Stimulated activated CD8-positive, alpha-beta memory T cell treated with anti-CD3 and anti-CD28 coated beads, Interleukin-12 subunit alpha, Interleukin-12 subunit beta, amount 100 ng/mL, for 1 hour (primary cell): ENCODE measurements around the gene A2ML1.
"Not testable (repeated sequence)": the region's sequence is repeated elsewhere in the genome, so short reads cannot be mapped to it uniquely, and the experiment has no call there.

Source experiments
- DNase-seq: peaks from one replicate; pipeline ENCODE4 v3.0.0-alpha.2; 2020; ENCODE audit warnings: low read depth

The A2ML1 gene

GRCh38 chr12:8855891-8856290 is 33.5 kb downstream of the A2ML1 start:
- DNase-seq, result no peak

GRCh38 chr12:8859448-8859847 is 37.0 kb downstream of the A2ML1 start:
- DNase-seq, result not testable (repeated sequence)

GRCh38 chr12:8860165-8860961 is 37.9 kb downstream of the A2ML1 start:
- no peak for DNase-seq

GRCh38 chr12:8866429-8866828 is 44.0 kb downstream of the A2ML1 start:
- no peak for DNase-seq

- no peak for DNase-seq
Measured at GRCh38 chr12:8867009-8867408, 44.6 kb downstream of the A2ML1 start.

- DNase-seq, result no peak
Measured at GRCh38 chr12:8867786-8868185, 45.4 kb downstream of the A2ML1 start.

GRCh38 chr12:8870586-8870985 is 48.2 kb downstream of the A2ML1 start:
- no peak for DNase-seq

- DNase-seq, result no peak
Measured at GRCh38 chr12:8871068-8871467, 48.6 kb downstream of the A2ML1 start.

GRCh38 chr12:8876887-8877286 is 54.5 kb downstream of the A2ML1 start:
- no peak for DNase-seq

- DNase-seq, result no peak
Measured at GRCh38 chr12:8886502-8887284, 64.3 kb downstream of the A2ML1 start.

- DNase-seq, result no peak
Measured at GRCh38 chr12:8887285-8887715, 64.9 kb downstream of the A2ML1 start.

- DNase-seq, result peak; percentile 33
Measured at GRCh38 chr12:8890313-8891085, 68.1 kb downstream of the A2ML1 start.

GRCh38 chr12:8891976-8892375 is 69.6 kb downstream of the A2ML1 start:
- no peak for DNase-seq

- DNase-seq, result no peak
Measured at GRCh38 chr12:8894378-8894777, 72.0 kb downstream of the A2ML1 start.

- no peak for DNase-seq
Measured at GRCh38 chr12:8894986-8895385, 72.6 kb downstream of the A2ML1 start.

- no peak for DNase-seq
Measured at GRCh38 chr12:8897081-8897480, 74.7 kb downstream of the A2ML1 start.

GRCh38 chr12:8899830-8900229 is 77.4 kb downstream of the A2ML1 start:
- no peak for DNase-seq

- not testable (repeated sequence) for DNase-seq
Measured at GRCh38 chr12:8902703-8903102, 80.3 kb downstream of the A2ML1 start.

GRCh38 chr12:8903646-8904045 is 81.2 kb downstream of the A2ML1 start:
- no peak for DNase-seq

GRCh38 chr12:8904665-8905064 is 82.2 kb downstream of the A2ML1 start:
- DNase-seq, result no peak

GRCh38 chr12:8905546-8905945 is 83.1 kb downstream of the A2ML1 start:
- DNase-seq, result no peak
